Breast epithelium (tissue), 4 donors: Measurements from ENCODE around the gene MBD2. TPM values are rescaled to one million over a fixed set of nuclear protein-coding genes. Genes with fewer than 3 reads are reported as not detected.

Source experiments
- DNase-seq, 2 donors: peaks; one replicate each; pipeline ENCODE4 v3.0.0-alpha.2; 2019; ENCODE audit warnings: low spot score in 2 of 2
- H3K27ac ChIP-seq, 2 donors: fragments of 200-600 bp; sonication (generic) in 1 of 2; one replicate each; pipeline ENCODE4 v1.5.1; 2016 to 2019; ENCODE audit warnings: mild to moderate bottlenecking in 1 of 2
- H3K27me3 ChIP-seq, 2 donors: fragments of 200-600 bp; sonication (generic) in 1 of 2; one replicate each; pipeline versions ENCODE4 v1.5.1 to v1.6.0; 2017 to 2019; ENCODE audit warnings: control low read depth in 1 of 2, mild to moderate bottlenecking in 1 of 2
- H3K36me3 ChIP-seq: fragments of 200-600 bp; one replicate; pipeline ENCODE4 v1.5.1; 2019
- H3K4me1 ChIP-seq, 2 donors: fragments of 200-600 bp; sonication (generic); one replicate each; pipeline ENCODE4 v1.5.1; 2016 to 2019; ENCODE audit warnings: control low read depth in 1 of 2
- H3K4me3 ChIP-seq, 3 donors: fragments of 200-600 bp; sonication (generic); 1 replicate in 2 of 3; 2 replicates in 1 of 3; pipeline ENCODE4 v1.5.1; 2016 to 2019; ENCODE audit warnings: mild to moderate bottlenecking in 3 of 3, moderate library complexity in 2 of 3
- H3K9me3 ChIP-seq, 2 donors: fragments of 200-600 bp; sonication (generic) in 1 of 2; one replicate each; pipeline ENCODE4 v1.5.1; 2016 to 2019; ENCODE audit warnings: control low read depth in 1 of 2
- POLR2A ChIP-seq: fragments of 450-650 bp; IDR thresholded peaks from one replicate; pipeline ENCODE4 v1.6.1; 2016; ENCODE audit warnings: antibody characterized with exemption, mild to moderate bottlenecking, moderate library complexity
- POLR2AphosphoS5 ChIP-seq, 3 donors: sonication (generic); formaldehyde crosslinking; IDR thresholded peaks; one replicate each; pipeline ENCODE4 v1.6.1; 2017; ENCODE audit warnings: antibody characterized with exemption in 3 of 3
- intact Hi-C: fragments of 100-400 bp; cut with DNase I; formaldehyde crosslinking; loops from one replicate; pipeline ENCODE4 v1.15.1; 2023; ENCODE audit warnings: low total_unique reads
- total RNA-seq, 3 donors: library from RNA; depleted of rRNA; stranded (reverse); fragments of >200 nt; gene quantifications; one replicate each; pipeline ENCODE4 v1.1.0, GENCODE V29; 2016
- TF ChIP-seq, protein P1 (sequence below), 3 donors: fragments of 450-650 bp; IDR thresholded peaks; one replicate each; pipeline ENCODE4 v1.5.1; 2016 to 2017; ENCODE audit warnings: antibody characterized with exemption in 3 of 3, mild to moderate bottlenecking in 3 of 3, moderate library complexity in 3 of 3

MBD2 gene
- total RNA-seq, 3 donors from 2014 or later: 46.2 to 61.9 (median 50.6) TPM

DNA sequence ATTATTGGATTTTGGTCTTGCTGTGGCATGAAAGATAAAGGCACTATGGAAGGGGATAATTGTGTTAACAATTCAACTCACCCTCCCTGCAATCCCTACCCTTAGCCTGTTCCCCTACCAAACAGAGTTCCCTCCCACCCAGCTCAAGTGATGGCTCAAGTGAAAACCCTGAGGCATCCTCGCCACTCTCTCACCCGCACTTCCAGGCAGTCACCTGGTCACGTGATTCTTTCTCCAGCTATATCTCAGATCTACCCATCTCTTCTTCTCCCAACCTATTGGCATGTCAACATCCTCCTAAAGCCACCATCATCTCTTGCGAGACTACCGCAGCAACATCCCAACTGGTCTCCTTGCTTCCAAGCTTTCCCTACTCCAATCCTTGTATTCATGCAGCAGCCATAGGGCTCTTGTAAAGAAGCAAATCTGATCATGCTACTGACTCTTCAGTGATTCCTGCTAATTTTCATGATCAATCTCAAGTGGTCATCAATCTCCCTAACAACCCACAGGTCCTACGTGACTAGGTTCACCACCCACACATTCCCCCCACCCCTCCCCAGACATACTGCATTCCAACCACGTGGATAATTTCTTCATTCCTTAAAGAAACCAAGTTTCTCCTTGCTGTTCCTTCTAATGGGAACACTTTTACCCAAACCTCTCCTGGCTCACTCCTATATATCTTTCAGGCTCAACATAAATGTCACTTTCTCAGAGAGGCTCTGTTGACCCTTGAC, 66.7 kb downstream of the MBD2 start:
- intact Hi-C loops: no loop called here
- no peaks in the 10 kb centered on the region for H3K9me3 ChIP-seq
- no peak for TF ChIP-seq POLR2AphosphoS5 (IDR thresholded peaks at IDR 0.05)
- TF ChIP-seq, protein P1, sequence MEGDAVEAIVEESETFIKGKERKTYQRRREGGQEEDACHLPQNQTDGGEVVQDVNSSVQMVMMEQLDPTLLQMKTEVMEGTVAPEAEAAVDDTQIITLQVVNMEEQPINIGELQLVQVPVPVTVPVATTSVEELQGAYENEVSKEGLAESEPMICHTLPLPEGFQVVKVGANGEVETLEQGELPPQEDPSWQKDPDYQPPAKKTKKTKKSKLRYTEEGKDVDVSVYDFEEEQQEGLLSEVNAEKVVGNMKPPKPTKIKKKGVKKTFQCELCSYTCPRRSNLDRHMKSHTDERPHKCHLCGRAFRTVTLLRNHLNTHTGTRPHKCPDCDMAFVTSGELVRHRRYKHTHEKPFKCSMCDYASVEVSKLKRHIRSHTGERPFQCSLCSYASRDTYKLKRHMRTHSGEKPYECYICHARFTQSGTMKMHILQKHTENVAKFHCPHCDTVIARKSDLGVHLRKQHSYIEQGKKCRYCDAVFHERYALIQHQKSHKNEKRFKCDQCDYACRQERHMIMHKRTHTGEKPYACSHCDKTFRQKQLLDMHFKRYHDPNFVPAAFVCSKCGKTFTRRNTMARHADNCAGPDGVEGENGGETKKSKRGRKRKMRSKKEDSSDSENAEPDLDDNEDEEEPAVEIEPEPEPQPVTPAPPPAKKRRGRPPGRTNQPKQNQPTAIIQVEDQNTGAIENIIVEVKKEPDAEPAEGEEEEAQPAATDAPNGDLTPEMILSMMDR (IDR thresholded peaks at IDR 0.05): no peak
- DNase-seq: no peak
- no peaks in the 10 kb centered on the region for H3K4me1 ChIP-seq
- no peaks in the 10 kb centered on the region for H3K36me3 ChIP-seq
- H3K27me3 ChIP-seq: no peaks in the 10 kb centered on the region
- H3K27ac ChIP-seq: no peak overlapping the region
- no peak overlapping the region for H3K4me3 ChIP-seq

DNA sequence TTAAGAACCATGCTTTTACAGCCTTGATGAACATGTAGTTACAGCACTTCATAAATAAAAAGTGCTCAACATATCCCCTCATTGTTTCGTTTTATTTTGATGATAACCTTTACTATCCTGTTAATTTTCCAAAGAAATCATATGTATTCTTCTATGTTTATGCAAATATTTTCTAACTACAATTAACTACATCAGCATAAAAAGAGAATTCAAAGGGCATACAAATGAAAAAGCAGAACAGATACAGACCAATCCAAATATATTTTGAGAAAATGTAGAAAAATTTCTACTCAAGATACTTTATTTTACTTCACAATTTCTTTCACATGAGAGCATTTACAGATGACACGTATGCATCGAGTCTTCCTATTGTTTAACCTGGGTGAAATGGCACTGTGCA, 69.1 kb downstream of the MBD2 start:
- H3K9me3 ChIP-seq: no peaks in the 10 kb centered on the region
- DNase-seq: no peak
- no peak for TF ChIP-seq POLR2AphosphoS5 (IDR thresholded peaks at IDR 0.05)
- TF ChIP-seq, protein P1 (IDR thresholded peaks at IDR 0.05): no peak
- TF ChIP-seq POLR2A: no peak
- no peaks in the 10 kb centered on the region for H3K4me1 ChIP-seq
- no peak overlapping the region for H3K4me3 ChIP-seq
- H3K36me3 ChIP-seq: no peaks in the 10 kb centered on the region
- intact Hi-C loops: no loop called here
- no peak overlapping the region for H3K27ac ChIP-seq
- H3K27me3 ChIP-seq: no peaks in the 10 kb centered on the region

DNA sequence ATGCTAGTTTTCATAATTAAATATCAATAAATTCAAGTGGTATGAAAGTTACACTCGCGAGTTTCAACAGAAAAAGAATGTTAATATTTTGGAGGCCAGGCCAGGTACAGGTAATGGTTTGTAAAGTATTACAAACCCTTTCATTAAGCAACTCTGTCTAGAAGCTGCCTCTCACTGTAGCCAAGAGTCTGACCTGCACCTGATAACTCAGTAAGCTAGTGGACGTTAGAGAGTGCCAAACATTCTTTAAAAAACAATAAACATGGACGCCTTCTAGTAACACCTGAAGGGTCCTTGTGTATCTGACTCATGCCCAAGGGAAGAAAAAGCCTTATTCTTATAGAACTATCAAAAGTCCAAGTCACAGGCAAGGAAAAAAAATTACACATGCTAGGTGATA, 70.2 kb downstream of the MBD2 start:
- H3K4me1 ChIP-seq: no peaks in the 10 kb centered on the region
- TF ChIP-seq, protein P1 (IDR thresholded peaks at IDR 0.05): no peak
- no peak for TF ChIP-seq POLR2A
- no peak for TF ChIP-seq POLR2AphosphoS5 (IDR thresholded peaks at IDR 0.05)
- no peak for DNase-seq
- no peaks in the 10 kb centered on the region for H3K27me3 ChIP-seq
- H3K9me3 ChIP-seq: no peaks in the 10 kb centered on the region
- intact Hi-C loops: no loop called here
- H3K27ac ChIP-seq: no peak overlapping the region
- H3K36me3 ChIP-seq: no peaks in the 10 kb centered on the region
- no peak overlapping the region for H3K4me3 ChIP-seq

DNA sequence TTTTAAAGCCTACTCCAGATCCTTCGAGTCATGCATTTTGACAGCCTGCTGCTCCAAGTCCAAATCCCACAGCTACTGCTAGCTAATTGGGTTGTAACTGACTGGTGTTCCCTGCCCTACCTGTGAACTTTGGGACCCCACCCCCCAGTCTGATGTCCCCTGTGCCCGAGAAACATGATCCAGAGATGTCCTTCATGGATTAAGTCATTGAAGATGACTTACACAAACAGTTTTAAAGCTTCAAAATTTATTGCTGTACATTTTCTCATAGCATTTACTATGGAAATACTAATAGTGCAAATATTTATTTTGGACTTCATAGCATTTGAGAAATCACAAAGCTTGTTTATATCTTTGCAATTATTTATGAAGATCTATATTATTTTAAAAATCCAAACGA, 73.1 kb downstream of the MBD2 start:
- TF ChIP-seq, protein P1 (IDR thresholded peaks at IDR 0.05): no peak
- no peak for TF ChIP-seq POLR2A
- TF ChIP-seq POLR2AphosphoS5 (IDR thresholded peaks at IDR 0.05): no peak
- intact Hi-C loops: no loop called here
- H3K27me3 ChIP-seq: no peaks in the 10 kb centered on the region

DNA sequence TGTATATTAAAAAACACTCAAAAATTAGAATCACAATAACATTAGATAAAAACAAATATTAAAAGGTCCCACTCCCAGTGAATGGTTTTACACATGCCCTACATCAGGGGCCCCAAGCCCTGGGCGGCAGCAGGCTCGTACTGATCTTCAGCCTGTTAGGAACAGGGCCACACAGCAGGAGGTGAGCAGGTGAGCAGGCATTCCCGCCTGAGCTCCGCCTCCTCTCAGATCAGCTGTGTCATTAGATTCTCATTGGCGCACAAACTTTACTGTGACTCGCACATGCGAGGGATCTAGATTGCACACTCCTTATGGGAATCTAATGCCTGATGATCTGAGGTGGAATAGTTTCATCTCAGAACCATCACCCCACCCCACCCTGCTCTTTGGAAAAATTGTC, 74.2 kb downstream of the MBD2 start:
- no peak for DNase-seq
- TF ChIP-seq, protein P1 (IDR thresholded peaks at IDR 0.05): no peak
- TF ChIP-seq POLR2AphosphoS5 (IDR thresholded peaks at IDR 0.05) (no peak), POLR2A (no peak)
- peak overlapping the region in 1 of 2 donors; percentile 72 for H3K27ac ChIP-seq
- intact Hi-C loops: no loop called here
- H3K27me3 ChIP-seq: no peaks in the 10 kb centered on the region
- no peak overlapping the region for H3K4me3 ChIP-seq
- H3K4me1 ChIP-seq: no peaks in the 10 kb centered on the region
- no peaks in the 10 kb centered on the region for H3K9me3 ChIP-seq
- H3K36me3 ChIP-seq: no peaks in the 10 kb centered on the region

More for the DNA sequence above, 73.1 kb downstream of the MBD2 start:
- Histone ChIP-seq H3K4me1 (no peaks in the 10 kb centered on the region), H3K9me3 (no peaks in the 10 kb centered on the region), H3K36me3 (no peaks in the 10 kb centered on the region), H3K27ac (no peak overlapping the region), H3K4me3 (no peak overlapping the region)
- DNase-seq: no peak
